HepG2 (cell line): ENCODE data around the gene TRAP1. TPM values are rescaled to one million over a fixed set of nuclear protein-coding genes. Genes with fewer than 3 reads are reported as not detected.
A peak's percentile ranks its signal among the peaks of the same experiment; 100 is the strongest.

Experiments used
- BCL6 ChIP-seq: IDR thresholded peaks from 2 replicates; pipeline ENCODE4 v1.6.1; 2016; ENCODE audit warnings: missing genetic modification reagents, missing compliant biosample characterization
- E2F2 ChIP-seq: sonication (generic); formaldehyde crosslinking; IDR thresholded peaks from 2 replicates; pipeline ENCODE4 v1.4.0; 2020; ENCODE audit warnings: missing genetic modification reagents, borderline replicate concordance
- FOXP1 ChIP-seq, 2 experiments: fragments of 450-650 bp in 1 of 2; IDR thresholded peaks; 2 replicates each; pipeline ENCODE4 v1.6.1; 2017 to 2018; ENCODE audit warnings: antibody characterized with exemption in 1 of 2
- GFI1 ChIP-seq: sonication (generic); formaldehyde crosslinking; IDR thresholded peaks from 2 replicates; pipeline ENCODE4 v1.5.0; 2020; ENCODE audit warnings: missing genetic modification reagents, mild to moderate bottlenecking, borderline replicate concordance
- GMEB2 ChIP-seq: IDR thresholded peaks from 2 replicates; pipeline ENCODE4 v1.6.1; 2016; ENCODE audit warnings: missing biosample characterization, missing genetic modification reagents, low read depth
- KIAA2018 ChIP-seq: sonication (generic); formaldehyde crosslinking; IDR thresholded peaks from 2 replicates; pipeline ENCODE4 v1.5.0; 2020; ENCODE audit warnings: mild to moderate bottlenecking, missing genetic modification reagents, borderline replicate concordance
- NFE2 ChIP-seq: sonication (generic); formaldehyde crosslinking; IDR thresholded peaks from 2 replicates; pipeline ENCODE4 v1.4.0; 2020; ENCODE audit warnings: missing genetic modification reagents
- TOE1 ChIP-seq: sonication (generic); formaldehyde crosslinking; IDR thresholded peaks from 2 replicates; pipeline ENCODE4 v1.4.0; 2020; ENCODE audit warnings: mild to moderate bottlenecking, missing genetic modification reagents
- ZBTB8A ChIP-seq: sonication (generic); formaldehyde crosslinking; IDR thresholded peaks from 2 replicates; pipeline ENCODE4 v1.4.0; 2020; ENCODE audit warnings: mild to moderate bottlenecking, low read depth, missing genetic modification reagents, borderline replicate concordance
- ZNF138 ChIP-seq: sonication (generic); formaldehyde crosslinking; IDR thresholded peaks from 2 replicates; pipeline ENCODE4 v1.5.0; 2020; ENCODE audit warnings: mild to moderate bottlenecking, low read depth, missing genetic modification reagents
- ZNF343 ChIP-seq: sonication (generic); formaldehyde crosslinking; IDR thresholded peaks from 2 replicates; pipeline ENCODE4 v1.4.0; 2020; ENCODE audit warnings: mild to moderate bottlenecking, missing genetic modification reagents
- ZNF44 ChIP-seq: sonication (generic); formaldehyde crosslinking; IDR thresholded peaks from 2 replicates; pipeline ENCODE4 v1.5.1; 2020; ENCODE audit warnings: mild to moderate bottlenecking, missing genetic modification reagents
- ZNF496 ChIP-seq: sonication (generic); formaldehyde crosslinking; IDR thresholded peaks from 2 replicates; pipeline ENCODE4 v1.8.1; 2023; ENCODE audit warnings: mild to moderate bottlenecking, moderate library complexity, missing genetic modification reagents; ENCODE audit not compliant: insufficient replicate concordance
- ZNF512 ChIP-seq: sonication (generic); formaldehyde crosslinking; IDR thresholded peaks from 2 replicates; pipeline ENCODE4 v1.4.0; 2020; ENCODE audit warnings: mild to moderate bottlenecking, missing genetic modification reagents
- ZNF747 ChIP-seq: sonication (generic); formaldehyde crosslinking; IDR thresholded peaks from 2 replicates; pipeline ENCODE4 v1.8.1; 2023; ENCODE audit warnings: missing genetic modification reagents, mild to moderate bottlenecking, borderline replicate concordance
- ZNF780A ChIP-seq: sonication (generic); formaldehyde crosslinking; IDR thresholded peaks from 2 replicates; pipeline ENCODE4 v1.8.0; 2022; ENCODE audit warnings: mild to moderate bottlenecking, missing genetic modification reagents, moderate library complexity
- polyA plus RNA-seq, 8 experiments: library from polyadenylated mRNA; depleted of rRNA in 3 of 8; stranded (reverse) in 7 of 8; unstranded in 1 of 8; fragments of >200 nt; fragmentation: Illumina TruSeq in 4 of 8; extraction: Trizol in 4 of 8; gene quantifications; 2 replicates each; pipeline versions ENCODE4 v1.2.1 to v1.2.3, GENCODE V29; 2011 to 2016; ENCODE audit warnings: low read depth in 4 of 8, missing spikeins in 1 of 8, mixed read lengths in 1 of 8; ENCODE audit not compliant: insufficient read depth in 1 of 8
- total RNA-seq, 5 experiments: library from RNA; depleted of rRNA; stranded (reverse); fragments of >200 nt; fragmentation: Illumina TruSeq; extraction: Trizol; gene quantifications; 2 replicates each; pipeline ENCODE4 v1.2.3, GENCODE V29; 2016; ENCODE audit warnings: low read depth in 1 of 5

The TRAP1 gene
- total and polyA plus RNA-seq, 2 of the 13 experiments (the other 11 are each of a cell fraction or from before 2014, with no cell fraction given): 127 to 240 TPM

- TF ChIP-seq E2F2 (CRISPR knock-in tag): no peak
- TF ChIP-seq ZBTB8A: no peak
- no peak for TF ChIP-seq ZNF747 (CRISPR knock-in tag)
- TF ChIP-seq FOXP1 (IDR thresholded peaks at IDR 0.05): no peak
- TF ChIP-seq FOXP1 (CRISPR knock-in tag; IDR thresholded peaks at IDR 0.05): no peak
- no peak for TF ChIP-seq GMEB2
- TF ChIP-seq ZNF780A (CRISPR knock-in tag): no peak
- TF ChIP-seq NFE2 (CRISPR knock-in tag): no peak
- peak; percentile 18; the same call in 1 of the 2 replicates for TF ChIP-seq GFI1 (CRISPR knock-in tag)
- no peak for TF ChIP-seq ZNF512 (CRISPR knock-in tag)
- TF ChIP-seq ZNF44: no peak
- TF ChIP-seq TOE1 (CRISPR knock-in tag): no peak
- TF ChIP-seq KIAA2018 (CRISPR knock-in tag): no peak
- TF ChIP-seq BCL6 (CRISPR knock-in tag): no peak; the same call in 1 of the 2 replicates
- TF ChIP-seq ZNF138 (CRISPR knock-in tag): no peak; the same call in 1 of the 2 replicates
- no peak for TF ChIP-seq ZNF496 (CRISPR knock-in tag)
- TF ChIP-seq ZNF343 (CRISPR knock-in tag): no peak
Measured at GRCh38 chr16:3717235-3718018, at the start of gene TRAP1 (continued).
